Activated CD4-positive, alpha-beta T cell treated with anti-CD3 and anti-CD28 coated beads, Interleukin-2, amount 10 ng/mL, durations not matched to agents 24 days and 14 days (primary cell): ENCODE data around the gene C1orf21. TPM values are rescaled to one million over a fixed set of nuclear protein-coding genes. Genes with fewer than 3 reads are reported as not detected.

Source experiments
- DNase-seq: peaks from one replicate; pipeline ENCODE4 v3.0.0; 2022
- H3K27ac Mint-ChIP-seq: one replicate; pipeline ENCODE4 v1.8.0; 2022; ENCODE audit warnings: mild to moderate bottlenecking, mixed read lengths
- H3K27me3 Mint-ChIP-seq: one replicate; pipeline ENCODE4 v1.8.0; 2022; ENCODE audit warnings: mixed read lengths
- H3K36me3 Mint-ChIP-seq: one replicate; pipeline ENCODE4 v1.8.0; 2022; ENCODE audit warnings: low read depth, mild to moderate bottlenecking, mixed read lengths
- H3K4me1 Mint-ChIP-seq: one replicate; pipeline ENCODE4 v1.8.0; 2021; ENCODE audit warnings: mixed read lengths
- H3K4me3 Mint-ChIP-seq: one replicate; pipeline ENCODE4 v1.8.0; 2022; ENCODE audit warnings: mild to moderate bottlenecking, moderate library complexity, mixed read lengths
- H3K9me3 Mint-ChIP-seq: one replicate; pipeline ENCODE4 v1.8.0; 2021; ENCODE audit warnings: mixed read lengths
- intact Hi-C: fragments of 100-400 bp; cut with micrococcal nuclease; formaldehyde crosslinking; loops from one replicate; pipeline ENCODE4 v1.15.1; 2023
- total RNA-seq: library from RNA; stranded (reverse); gene quantifications from 2 replicates; pipeline ENCODE4 v1.2.3, GENCODE V29; 2022

The C1orf21 gene
- total RNA-seq, 1 donor from 2014 or later = 2.5 TPM

DNA sequence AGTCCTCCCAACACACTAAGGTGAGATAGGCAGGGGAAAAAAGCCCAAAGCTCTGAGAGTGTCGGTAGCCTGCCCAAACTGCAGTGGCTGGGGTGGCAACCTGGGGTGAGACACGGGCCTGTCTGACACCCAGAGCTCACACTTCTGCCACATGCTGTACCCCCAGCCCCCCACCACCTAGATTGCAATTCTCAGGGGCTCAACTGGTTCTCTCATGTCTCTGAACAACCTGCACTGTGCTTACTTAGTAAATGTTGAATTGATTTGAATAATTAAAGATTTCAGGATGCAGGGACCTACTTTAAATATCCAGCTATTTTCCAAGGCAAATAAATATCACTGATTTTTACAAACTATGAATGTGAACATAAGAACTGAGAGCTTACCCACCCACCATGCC, 252.4 kb downstream of the C1orf21 start:
- no peak overlapping the region for H3K4me3 Mint-ChIP-seq
- intact Hi-C loops = no loop called here
- H3K27me3 Mint-ChIP-seq = peaks cover 4% of the 10 kb centered on the region
- DNase-seq = no peak
- H3K9me3 Mint-ChIP-seq = no peaks in the 10 kb centered on the region
- H3K27ac Mint-ChIP-seq = no peak overlapping the region
- no peaks in the 10 kb centered on the region for H3K36me3 Mint-ChIP-seq
- no peaks in the 10 kb centered on the region for H3K4me1 Mint-ChIP-seq

DNA sequence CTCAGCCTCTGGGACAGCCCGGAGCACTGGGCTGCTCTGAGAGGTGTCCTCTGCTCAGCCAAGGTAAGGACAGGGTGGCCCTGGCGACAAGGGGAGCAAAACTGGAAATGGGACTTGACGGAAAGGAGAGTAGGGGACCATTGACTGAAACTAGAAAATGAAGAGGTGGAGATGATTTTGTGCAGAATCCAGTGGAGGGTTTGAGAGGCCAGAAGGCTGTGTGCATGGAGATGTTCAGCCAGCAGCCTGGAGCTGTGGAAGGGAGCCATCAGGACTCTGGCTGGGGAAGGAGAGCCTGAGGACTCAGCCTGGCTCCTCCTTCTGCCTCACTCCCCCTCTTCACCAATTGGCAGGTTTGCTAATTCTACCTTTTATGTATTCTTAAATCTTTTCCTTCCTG, 253.7 kb downstream of the C1orf21 start:
- Mint-ChIP-seq H3K27me3 (peaks cover 4% of the 10 kb centered on the region), H3K9me3 (no peaks in the 10 kb centered on the region), H3K36me3 (no peaks in the 10 kb centered on the region), H3K4me3 (no peak overlapping the region), H3K4me1 (no peaks in the 10 kb centered on the region), H3K27ac (no peak overlapping the region)
- intact Hi-C loops = no loop called here
- no peak for DNase-seq

DNA sequence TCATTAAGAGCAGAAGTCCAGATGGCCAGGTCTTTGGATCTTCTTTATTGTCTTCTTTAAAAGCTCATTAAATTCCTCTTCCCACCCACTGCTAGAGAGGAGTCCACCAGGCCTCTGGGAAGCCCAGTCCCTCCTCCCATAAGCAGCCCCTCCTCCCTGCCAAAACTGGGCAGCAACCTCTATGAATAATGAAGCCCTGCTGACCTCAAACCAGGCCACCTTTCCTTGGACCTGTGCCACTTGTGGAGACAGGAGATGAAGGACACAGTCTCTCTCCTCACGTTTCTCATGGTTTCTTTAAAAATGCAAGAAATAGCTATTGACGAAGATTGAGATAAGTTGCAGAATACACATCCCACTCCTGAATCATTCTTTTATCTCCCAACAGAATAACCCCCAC, 255.1 kb downstream of the C1orf21 start:
- Mint-ChIP-seq H3K4me1 (no peaks in the 10 kb centered on the region), H3K36me3 (no peaks in the 10 kb centered on the region), H3K27ac (no peak overlapping the region), H3K9me3 (no peaks in the 10 kb centered on the region), H3K4me3 (no peak overlapping the region), H3K27me3 (peaks cover 2% of the 10 kb centered on the region)
- no peak for DNase-seq
- intact Hi-C loops = no loop called here

DNA sequence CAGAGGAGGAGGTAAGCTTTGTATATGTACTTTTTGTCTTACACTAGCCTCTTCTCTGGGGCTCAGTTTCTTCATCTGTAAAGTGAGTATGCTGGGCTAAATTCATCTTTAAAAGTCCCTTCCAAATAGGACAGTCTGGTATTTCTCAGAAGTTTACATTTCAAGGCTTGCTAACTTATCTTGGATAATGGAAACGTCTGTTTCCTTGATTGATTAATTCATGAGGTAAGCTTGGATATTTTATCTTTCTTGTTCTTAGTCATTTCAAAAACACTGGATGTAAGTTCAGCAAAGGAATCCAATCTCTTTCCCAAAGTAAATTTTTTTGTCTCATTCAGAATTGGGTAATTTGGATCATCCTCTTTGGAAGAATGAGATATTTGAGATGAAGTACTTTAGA, 256.8 kb downstream of the C1orf21 start:
- intact Hi-C loops = no loop called here
- DNase-seq = no peak

DNA sequence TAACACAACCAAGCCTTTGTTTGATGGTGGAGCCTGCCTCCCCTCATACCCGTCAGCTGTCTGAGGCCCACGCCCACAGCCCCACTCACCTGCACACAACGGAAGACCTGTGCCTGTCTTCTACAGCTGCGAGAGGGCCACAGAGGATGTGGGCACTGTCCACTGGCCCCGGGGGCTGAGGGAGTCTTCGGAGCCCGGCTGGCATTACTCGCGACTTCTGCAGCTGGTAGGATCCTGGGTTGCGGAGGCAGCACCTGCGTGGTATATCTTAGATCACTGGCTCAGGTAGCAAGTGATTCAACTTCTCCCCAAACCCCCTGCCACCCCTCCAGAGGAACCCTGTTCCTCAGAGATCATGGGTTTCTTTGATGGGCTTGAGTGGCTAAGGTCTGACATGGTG, 257.9 kb downstream of the C1orf21 start:
- Mint-ChIP-seq H3K9me3 (no peaks in the 10 kb centered on the region), H3K27ac (no peak overlapping the region), H3K4me3 (no peak overlapping the region), H3K27me3 (no peaks in the 10 kb centered on the region), H3K4me1 (no peaks in the 10 kb centered on the region), H3K36me3 (no peaks in the 10 kb centered on the region)
- intact Hi-C loops = no loop called here
- DNase-seq = no peak

More for the DNA sequence above, 256.8 kb downstream of the C1orf21 start:
- Mint-ChIP-seq H3K9me3 (no peaks in the 10 kb centered on the region), H3K4me1 (no peaks in the 10 kb centered on the region), H3K36me3 (no peaks in the 10 kb centered on the region), H3K27ac (no peak overlapping the region), H3K4me3 (no peak overlapping the region), H3K27me3 (no peaks in the 10 kb centered on the region)

DNA sequence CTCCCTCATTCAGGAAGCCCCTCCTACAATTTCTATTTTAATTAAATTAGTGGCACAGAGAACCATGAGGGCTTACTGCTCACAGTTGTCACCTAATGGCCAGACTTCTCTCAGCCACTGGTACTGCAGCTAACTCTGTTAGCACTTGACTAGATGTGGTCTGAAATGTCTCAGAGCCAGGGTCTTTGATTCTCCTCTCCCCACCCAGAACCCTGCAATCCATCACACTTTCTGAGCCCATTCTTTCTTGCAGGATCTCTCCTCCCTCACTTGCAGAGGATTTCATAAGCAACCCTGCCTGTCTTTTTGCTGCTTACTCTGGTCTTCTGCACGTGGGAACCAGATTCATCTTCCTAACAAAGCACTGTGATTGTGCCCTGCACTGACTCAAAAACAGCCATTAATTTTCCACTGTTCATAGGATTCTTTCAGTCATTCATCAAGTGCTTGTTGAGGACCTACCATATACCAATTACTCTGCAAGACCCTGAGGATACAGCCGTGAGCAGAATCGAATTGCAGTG, 259.4 kb downstream of the C1orf21 start:
- Mint-ChIP-seq H3K4me3 (no peak overlapping the region), H3K27me3 (no peaks in the 10 kb centered on the region), H3K27ac (no peak overlapping the region)

DNA sequence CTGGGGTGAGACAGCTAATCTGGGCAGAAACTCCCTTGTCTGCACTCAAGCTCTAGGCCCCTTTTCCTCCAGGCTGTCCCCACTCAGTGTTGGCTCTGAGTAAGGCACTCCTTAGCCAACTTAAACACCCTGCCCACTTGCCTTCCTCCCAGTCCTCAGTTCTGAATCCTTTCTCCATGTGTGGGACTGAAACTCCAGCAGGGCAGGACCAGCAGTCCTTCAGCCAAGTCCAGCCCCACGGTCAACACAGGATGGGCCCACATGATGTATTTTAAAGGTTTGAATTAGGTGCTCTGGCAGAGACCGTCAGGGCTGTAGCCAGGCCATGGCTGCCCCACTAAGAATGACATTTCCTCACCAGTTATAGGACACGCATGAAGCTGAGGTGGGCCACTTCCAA, 260.0 kb downstream of the C1orf21 start:
- Mint-ChIP-seq H3K4me1 (no peaks in the 10 kb centered on the region), H3K4me3 (no peak overlapping the region), H3K36me3 (no peaks in the 10 kb centered on the region), H3K27ac (no peak overlapping the region), H3K9me3 (peaks cover 3% of the 10 kb centered on the region), H3K27me3 (no peaks in the 10 kb centered on the region)
- intact Hi-C loops = no loop called here
- DNase-seq = no peak

More for the DNA sequence above, 259.4 kb downstream of the C1orf21 start:
- Mint-ChIP-seq H3K36me3 (no peaks in the 10 kb centered on the region), H3K4me1 (no peaks in the 10 kb centered on the region), H3K9me3 (no peaks in the 10 kb centered on the region)
- intact Hi-C loops = no loop called here
- DNase-seq = no peak

DNA sequence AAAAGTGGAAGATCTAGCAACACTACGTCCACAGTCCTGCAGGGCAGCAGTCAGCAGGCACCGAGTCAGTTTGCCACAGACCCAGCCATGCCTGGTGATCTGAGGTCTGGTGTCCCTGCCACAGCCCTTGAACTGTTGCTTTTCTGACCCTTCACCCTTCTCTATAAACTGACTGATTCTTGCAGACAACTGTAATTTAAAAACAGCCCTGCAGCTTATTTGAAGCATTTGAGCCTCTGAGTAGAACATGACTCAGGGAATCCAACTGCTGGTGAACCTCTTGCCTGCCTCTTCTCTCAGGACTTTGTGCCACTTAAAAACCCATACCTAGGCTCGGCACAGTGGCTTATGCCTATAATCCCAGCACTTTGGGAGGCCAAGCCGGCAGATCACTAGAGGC, 260.6 kb downstream of the C1orf21 start:
- H3K27ac Mint-ChIP-seq = no peak overlapping the region
- H3K9me3 Mint-ChIP-seq = peaks cover 3% of the 10 kb centered on the region
- H3K4me1 Mint-ChIP-seq = no peaks in the 10 kb centered on the region
- no peak overlapping the region for H3K4me3 Mint-ChIP-seq
- H3K27me3 Mint-ChIP-seq = no peaks in the 10 kb centered on the region
- DNase-seq = no peak
- no peaks in the 10 kb centered on the region for H3K36me3 Mint-ChIP-seq
- intact Hi-C loops = no loop called here

DNA sequence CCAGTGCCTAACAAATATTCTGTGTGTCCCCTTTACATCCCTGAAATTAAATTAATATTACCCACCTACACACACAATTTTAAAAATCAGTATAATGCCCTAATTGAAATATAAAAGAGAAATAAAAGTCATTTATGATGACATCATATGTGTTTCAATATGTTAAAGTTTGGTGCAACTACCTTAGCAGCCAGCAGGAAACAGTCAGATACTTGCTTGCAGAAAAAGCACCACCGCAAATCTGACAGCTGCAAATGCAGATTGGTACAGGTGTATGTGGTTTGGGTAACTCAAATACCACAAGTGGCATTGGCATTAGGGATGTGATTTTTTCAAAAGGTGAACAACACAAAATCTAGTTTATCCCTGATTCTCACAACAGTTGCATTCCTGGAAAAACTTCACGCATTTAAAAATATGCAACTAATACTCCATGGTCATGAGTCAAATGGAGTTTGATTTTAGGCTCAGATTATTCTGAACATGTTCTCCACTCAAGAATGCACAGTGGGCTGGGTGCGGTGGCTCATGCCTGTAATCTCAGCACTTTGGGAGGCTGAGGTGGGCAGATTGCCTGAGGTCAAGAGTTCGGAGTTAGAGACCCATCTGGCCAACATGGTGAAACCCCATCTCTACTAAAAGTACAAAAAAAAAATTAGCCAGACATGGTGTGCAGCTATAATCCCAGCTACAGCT, 261.5 kb downstream of the C1orf21 start:
- Mint-ChIP-seq H3K4me1 (no peaks in the 10 kb centered on the region), H3K27me3 (no peaks in the 10 kb centered on the region), H3K36me3 (no peaks in the 10 kb centered on the region), H3K9me3 (peaks cover 3% of the 10 kb centered on the region), H3K4me3 (no peak overlapping the region), H3K27ac (no peak overlapping the region)
- intact Hi-C loops = no loop called here
- DNase-seq = no peak

DNA sequence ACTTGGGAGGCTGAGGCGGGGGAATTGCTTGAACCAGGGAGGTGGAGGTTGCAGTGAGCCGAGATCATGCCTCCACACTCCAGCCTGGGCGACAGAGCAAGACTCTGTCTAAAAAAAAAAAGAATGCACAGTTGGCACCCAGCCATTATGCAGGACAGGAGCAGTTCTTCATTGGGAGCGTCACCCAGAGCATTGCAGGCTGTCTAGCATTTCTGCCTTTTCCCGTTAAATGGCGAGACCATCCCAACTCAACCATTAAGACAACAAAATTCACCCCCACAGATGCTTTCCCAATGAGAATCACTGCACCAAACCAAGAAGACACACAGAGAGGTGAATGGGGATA, 262.0 kb downstream of the C1orf21 start:
- Mint-ChIP-seq H3K4me1 (no peaks in the 10 kb centered on the region), H3K27me3 (no peaks in the 10 kb centered on the region), H3K9me3 (peaks cover 3% of the 10 kb centered on the region), H3K27ac (no peak overlapping the region), H3K36me3 (no peaks in the 10 kb centered on the region), H3K4me3 (no peak overlapping the region)
- intact Hi-C loops = no loop called here
- no peak for DNase-seq

DNA sequence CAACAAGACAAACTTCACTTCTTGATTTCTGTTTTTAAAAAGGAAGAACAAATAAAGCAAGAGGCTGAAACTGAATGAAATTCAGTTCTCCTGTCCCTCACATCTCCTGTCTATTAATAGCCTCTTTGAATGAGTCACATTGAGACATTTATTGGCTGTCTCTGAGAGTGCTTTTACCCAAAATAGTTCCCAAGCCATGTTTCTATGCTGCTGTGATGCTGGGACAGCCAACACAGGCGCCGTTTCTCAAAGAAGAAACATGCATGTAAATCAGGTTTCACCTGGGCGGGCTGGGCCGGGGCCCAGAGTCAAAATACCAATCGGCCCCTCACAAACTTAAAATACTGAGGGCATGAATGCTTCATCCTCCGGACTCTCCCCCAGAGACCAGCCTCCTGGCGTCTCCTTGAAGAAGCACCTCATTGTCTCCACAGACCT, 262.6 kb downstream of the C1orf21 start:
- Mint-ChIP-seq H3K27me3 (no peaks in the 10 kb centered on the region), H3K27ac (no peak overlapping the region), H3K36me3 (no peaks in the 10 kb centered on the region), H3K9me3 (peaks cover 3% of the 10 kb centered on the region), H3K4me1 (no peaks in the 10 kb centered on the region), H3K4me3 (no peak overlapping the region)
- intact Hi-C loops = no loop called here
- no peak for DNase-seq

DNA sequence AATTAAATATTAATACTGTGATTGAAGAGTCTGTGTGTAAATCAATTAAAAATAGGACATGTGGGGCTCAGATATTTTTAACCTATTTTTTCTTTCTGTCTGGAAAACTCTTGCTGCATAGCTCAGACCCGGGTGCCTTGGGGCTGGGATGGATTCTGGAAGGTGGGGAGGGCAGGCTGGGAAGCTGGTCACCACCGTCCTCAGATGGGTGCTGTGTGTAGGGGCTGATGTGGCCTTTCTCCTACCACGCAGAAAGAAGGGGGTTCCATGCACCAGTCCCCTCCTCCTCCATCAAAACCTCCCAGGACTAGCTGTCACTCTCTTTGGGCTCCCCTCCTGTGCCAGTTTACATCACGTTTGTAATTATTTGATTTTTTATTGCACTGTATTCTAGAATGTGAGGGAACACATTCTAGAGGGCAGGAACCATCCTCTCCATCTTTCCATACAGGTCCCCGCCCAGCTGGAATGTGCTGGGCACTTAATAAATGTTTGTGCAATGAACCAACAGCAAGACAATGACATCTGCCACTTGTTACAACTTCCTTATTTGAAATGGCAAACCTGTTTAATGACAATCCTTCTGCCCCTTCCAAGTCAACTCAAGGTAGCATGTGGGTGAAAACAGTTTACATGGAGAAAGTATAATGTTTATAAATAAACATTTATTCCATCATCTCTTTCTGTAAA, 263.5 kb downstream of the C1orf21 start:
- DNase-seq = no peak
- intact Hi-C loops = no loop called here
- Mint-ChIP-seq H3K36me3 (no peaks in the 10 kb centered on the region), H3K27me3 (peaks cover 2% of the 10 kb centered on the region), H3K4me1 (no peaks in the 10 kb centered on the region), H3K4me3 (no peak overlapping the region), H3K27ac (no peak overlapping the region), H3K9me3 (peaks cover 3% of the 10 kb centered on the region)

DNA sequence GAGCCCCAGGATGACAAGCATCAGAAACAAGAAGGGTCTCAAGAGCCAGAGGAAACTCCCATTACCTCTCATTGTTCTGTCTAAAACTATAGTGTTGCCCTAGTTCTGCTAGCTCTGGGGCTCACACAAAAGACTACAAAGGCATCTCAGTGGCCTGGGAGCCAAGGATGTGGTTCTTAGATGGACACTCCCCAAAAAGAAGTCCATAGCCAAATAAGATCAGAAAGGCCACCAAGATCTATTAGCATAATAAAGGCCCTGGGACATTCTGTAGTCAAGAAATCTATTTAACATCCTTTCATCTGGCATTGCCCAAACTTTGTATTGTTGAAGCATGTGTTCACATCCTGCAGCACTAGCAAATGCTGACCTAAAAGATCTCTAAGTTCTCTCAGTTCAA, 268.4 kb downstream of the C1orf21 start:
- no peak for DNase-seq
- intact Hi-C loops = no loop called here
- H3K4me1 Mint-ChIP-seq = no peaks in the 10 kb centered on the region

DNA sequence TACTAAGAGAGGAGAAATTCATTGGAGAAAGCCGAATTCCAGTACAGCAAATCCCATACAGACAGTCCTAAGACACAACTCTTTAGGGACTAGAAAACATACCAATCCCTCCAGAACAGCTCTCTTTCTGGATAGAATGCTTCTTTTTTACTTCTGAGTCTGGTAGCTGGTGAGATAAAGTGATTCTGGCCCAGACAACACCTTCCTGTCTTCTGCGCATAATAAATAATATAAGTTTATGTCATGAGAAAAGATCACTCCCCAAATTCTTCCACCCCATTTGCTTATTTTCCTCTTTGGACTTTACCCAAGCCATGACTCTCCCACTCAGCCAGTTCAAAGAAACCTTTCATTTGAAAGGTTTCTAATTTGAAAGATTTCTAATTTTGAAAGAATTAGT, 269.4 kb downstream of the C1orf21 start:
- intact Hi-C loops = no loop called here

More for the DNA sequence above, 268.4 kb downstream of the C1orf21 start:
- no peak overlapping the region for H3K27ac Mint-ChIP-seq
- no peak overlapping the region for H3K4me3 Mint-ChIP-seq
- H3K27me3 Mint-ChIP-seq = peaks cover 7% of the 10 kb centered on the region
- peaks cover 3% of the 10 kb centered on the region for H3K9me3 Mint-ChIP-seq
- no peaks in the 10 kb centered on the region for H3K36me3 Mint-ChIP-seq

More for the DNA sequence above, 269.4 kb downstream of the C1orf21 start:
- DNase-seq = no peak
- no peak overlapping the region for H3K27ac Mint-ChIP-seq
- H3K4me1 Mint-ChIP-seq = no peaks in the 10 kb centered on the region
- H3K27me3 Mint-ChIP-seq = peaks cover 13% of the 10 kb centered on the region
- H3K9me3 Mint-ChIP-seq = peaks cover 3% of the 10 kb centered on the region
- no peaks in the 10 kb centered on the region for H3K36me3 Mint-ChIP-seq
- no peak overlapping the region for H3K4me3 Mint-ChIP-seq
